Measurements from ENCODE around the gene CABLES1.
"Not testable (repeated sequence)": the region's sequence is repeated elsewhere in the genome, so short reads cannot be mapped to it uniquely, and the experiment has no call there.

The CABLES1 gene

DNA sequence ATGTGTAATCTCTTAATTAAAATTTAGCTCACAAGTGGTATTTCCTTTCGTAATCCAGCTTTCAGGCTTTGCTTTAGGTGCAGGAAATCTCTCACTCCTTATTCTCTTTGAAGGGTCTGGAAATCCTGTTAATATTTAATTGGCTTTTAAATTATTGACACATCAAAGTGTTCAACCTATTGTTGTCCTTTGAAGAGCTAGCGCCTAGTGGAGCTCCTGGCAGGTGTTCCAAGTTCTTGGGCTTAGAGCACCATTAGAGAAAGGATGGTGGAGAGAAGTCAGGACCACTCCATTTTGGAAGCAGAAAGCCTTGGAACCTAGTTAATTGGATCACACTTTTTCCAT lies 92.4 kb downstream of the CABLES1 start:
- DNase-seq = no peak

DNA sequence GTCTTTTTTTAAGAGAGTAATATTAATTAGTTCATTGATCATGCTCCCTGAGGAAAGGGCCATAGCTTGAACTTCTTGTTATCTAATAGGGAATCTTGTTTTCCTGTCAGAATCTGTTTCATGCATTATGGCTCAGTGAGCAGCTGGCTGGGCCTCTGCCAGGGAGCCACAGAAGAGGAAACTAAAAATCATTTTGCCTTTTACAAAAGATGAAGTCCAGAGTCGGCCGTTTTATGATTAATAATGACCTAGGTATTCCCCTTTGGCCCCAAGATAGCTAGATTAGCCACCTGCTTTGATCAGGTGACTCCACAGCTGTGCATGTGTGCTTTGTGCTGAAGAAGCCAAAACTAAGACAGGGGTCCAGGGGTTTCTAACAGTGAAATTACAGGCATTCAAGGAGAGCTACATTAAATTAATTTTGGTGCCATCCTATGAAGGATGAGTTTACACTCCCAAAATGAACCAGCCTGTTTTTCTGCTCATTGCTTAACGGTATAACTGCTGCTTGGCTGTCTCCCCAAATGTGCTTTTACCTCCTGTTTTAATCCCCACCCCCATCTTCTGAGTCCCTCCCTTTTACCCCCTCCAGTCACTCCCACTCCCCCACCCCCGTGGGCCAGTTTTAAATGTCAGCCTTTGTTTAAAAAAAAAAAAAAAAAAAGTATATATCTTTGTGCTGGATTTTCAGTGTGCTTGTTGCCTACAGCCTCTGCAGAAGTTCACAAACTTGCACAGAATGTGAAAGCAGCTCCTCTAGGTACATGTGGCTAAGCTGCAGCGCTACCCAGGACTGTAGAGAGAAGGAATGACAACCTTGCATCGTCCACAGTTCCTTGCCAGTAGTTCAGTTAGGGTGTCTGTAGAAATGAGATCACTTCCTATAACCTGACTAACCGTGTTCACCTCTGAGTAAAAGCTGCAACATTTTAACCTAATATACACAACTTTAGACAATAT lies 93.1 kb downstream of the CABLES1 start:
- DNase-seq = peak; percentile 46

DNA sequence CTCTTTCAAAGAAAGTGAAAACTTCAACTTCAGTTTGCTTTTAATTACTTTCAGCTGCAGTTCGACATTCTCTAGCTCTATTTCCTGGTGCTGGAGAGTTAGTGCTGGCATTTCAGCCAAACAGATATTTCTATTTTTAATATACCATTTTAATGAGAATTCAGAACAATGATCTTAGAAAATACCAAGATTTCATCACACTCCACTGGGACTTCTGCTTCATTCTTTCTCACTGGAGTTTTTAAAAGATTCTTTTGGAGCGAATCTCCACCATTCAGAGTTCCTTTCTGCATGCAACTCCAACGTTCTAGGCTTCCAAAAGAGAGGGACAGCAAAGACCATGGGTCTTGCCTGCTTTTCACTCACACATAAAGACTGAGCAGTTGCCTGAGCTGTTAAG lies 94.2 kb downstream of the CABLES1 start:
- DNase-seq = peak; percentile 55

DNA sequence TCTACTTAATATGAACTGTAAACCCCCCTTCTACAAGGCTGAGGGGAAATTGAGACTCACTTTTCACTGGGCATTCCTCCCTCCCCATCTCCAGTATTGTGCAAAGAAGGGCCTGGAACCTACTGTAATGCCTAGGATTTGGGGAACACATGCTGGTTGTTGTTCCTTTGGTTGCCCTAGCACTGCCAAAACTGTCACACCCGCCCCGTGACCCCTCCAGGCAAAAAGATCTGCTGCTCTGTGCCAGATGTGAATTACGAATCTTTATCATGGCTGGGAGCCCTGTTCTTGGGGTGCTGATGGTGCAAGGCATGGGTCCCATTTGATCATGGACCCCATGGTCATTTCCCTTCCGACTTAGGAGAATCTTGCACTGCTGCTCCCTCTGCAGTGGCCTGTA lies 95.4 kb downstream of the CABLES1 start:
- no peak for DNase-seq

DNA sequence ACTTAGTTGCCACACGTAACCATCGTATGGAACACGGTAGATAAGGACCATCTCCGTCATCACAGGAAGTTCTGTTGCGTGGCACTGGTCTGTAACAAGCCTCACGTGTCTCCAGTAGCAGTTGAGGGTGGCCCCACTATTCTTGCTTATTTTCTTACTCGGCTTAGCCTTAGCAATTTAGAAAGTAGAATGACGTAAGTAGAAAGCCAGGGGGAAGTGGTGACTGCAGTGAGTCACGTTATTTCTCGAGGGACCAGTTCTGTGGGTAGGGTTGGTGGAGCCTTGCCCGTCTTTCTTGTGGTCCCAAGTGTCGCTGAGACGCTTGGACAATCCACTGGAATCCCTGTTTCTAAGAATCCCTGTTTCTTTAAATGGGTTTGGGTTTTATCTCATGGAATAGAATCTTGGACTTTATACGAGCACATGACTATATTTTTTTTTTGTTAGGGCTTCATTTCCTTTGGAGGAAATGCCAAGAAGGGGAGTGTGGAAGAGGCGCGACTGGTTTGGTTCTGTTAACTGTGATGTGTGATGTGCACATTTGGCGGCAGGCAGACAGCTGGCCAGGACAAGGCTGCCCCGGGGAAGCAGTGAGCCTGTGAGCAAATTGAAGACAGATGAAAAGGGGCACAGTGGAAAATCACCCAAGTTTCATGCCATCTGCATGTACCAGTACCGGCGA lies 96.2 kb downstream of the CABLES1 start:
- peak; percentile 99 for DNase-seq

DNA sequence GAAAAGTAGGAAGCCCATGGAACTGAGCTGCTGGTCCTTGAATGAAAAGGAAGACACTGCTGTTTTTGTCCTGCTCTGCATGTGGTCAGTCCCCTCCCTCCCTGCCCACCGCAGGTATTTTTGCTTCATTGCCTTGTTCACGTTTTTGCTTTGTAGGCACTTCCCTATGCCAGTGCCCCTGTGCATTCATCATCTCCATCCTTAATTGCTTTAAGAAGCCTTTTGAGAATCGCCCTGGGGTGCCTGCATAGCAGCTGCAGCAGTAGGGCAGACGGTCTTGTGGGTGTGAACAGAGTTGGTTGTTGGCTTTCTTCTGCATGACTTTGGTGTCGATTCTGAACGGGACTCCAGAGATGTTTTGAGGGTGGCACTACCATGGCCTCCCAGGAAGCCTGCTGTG lies 97.0 kb downstream of the CABLES1 start:
- DNase-seq = no peak

DNA sequence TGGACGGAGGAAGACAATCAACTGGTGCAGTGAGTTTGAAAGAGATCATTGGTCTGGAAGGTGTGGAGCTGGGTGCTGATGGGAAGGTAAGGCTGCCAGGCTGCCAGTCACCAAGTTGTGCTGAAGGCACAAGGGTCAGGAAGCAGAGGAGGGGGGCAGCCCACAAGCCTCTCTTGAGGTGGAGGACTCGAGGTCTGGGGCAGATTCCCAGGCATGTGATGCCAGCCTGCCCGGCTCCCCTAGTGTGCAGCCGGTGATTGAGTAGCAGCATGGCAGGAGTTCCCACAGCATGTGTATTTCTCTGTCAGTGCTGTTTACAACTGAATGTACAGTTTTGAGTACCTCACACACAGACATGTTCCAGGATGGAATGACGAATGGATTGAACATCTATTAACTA lies 99.3 kb downstream of the CABLES1 start:
- no peak for DNase-seq

DNA sequence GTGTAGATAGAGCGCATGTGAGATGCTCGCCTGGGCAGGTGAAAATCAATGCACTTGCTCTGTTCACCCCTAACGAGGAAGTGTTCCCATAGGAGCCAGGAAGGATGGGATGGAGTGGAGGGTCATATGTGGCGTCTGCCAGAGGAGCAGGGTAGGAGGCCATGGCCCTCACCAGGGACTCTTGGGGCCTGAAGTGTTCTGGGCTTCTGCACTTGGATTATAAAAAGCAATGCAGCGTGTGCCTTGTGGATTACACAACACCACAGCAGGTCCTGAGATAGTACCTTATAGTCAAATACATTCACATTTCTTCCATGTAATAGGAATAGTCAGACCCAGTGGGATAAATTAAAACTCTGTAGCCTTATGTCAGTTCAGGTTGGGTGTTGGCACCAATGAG lies 100.1 kb downstream of the CABLES1 start:
- no peak for DNase-seq

DNA sequence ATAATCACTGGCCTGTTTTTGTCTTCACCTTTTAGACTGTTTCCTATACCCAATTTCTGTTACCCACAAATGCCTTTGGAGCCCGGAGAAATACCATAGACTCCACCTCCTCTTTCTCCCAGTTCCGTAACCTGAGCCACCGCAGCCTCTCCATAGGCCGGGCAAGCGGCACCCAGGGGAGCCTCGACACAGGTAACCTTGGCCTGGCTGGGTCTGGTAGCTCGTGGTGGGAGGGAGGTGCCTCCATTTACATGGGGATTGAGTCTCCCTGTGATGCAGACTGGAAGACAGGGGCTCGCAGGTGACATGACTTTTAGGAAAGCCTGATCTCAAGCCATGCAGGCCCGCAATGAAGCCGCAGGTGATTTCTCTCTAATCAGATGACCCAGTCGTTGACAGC lies 100.6 kb downstream of the CABLES1 start:
- DNase-seq = no peak

DNA sequence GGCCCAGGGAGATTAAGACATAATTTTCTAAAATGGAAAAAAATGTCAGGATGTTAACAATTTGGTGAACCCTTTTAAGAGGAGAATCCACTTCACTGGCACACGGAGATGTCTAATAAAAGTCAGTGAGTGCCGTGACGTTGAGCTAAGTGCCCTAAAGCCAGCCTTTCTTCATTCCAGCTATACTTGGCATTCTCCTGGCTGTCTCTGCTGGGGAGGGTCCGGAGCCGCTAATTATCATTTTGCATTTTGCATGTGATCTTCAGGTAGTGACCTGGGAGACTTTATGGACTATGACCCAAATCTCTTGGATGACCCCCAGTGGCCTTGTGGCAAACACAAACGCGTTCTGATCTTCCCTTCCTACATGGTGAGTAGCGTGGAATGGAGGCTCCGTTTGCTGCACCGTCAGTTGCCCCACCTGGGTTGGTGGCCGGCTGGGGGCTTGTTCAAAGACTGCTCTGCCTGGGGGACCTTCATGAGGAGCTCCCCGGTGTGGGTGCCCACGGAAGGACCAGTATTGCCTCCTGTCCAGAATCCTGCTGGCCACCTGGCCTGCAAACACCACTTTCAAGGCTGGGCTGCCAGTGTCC lies 101.7 kb downstream of the CABLES1 start:
- no peak for DNase-seq

DNA sequence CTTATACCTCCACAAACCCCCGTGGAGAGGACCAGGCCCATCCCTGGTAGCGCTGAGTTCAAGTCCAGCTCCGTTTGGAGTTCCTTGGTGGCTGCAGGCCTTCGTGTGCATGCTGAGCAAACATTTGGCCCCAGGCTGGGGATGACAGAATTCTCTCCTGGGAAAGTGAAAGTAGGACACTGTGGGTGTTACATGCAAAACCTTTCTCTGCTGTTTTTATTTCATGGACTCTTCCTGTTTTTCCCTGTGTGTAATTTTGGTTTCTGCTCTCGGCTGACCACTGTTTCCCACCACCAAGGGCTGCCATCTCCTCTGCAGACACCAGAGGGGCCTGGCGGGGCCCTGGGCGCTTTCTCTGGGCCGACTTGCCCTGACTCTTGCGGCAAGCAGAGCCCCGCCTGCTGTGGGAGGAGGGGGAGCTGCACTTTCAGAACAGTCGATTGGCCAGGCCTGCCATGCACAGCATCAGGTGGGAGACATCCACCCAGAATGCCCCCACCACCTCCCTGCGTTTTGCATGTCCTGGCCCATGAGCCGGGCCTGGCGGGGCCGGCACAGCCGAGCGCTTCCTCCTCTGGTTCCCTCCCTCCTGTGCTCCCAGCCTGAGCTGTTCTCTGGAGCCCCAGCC lies 102.4 kb downstream of the CABLES1 start:
- peak; percentile 55 for DNase-seq

DNA sequence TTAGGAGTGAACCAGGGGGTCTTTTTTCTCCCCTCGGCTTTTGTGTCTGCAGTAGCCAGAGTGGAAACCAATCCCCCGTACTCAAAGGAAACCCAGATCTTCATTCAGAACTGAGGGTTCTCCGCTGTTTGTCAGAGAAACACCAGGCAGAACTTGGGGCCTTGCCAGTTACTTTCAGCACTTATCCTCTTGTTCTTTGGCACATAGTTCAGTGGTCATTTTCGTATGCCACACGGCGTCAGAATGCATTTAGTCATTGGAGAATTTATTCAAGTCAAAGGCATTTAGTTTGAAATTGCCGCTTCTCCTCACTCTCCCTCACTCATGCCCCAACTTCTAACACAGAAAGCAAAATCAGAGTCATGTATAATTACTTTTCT lies 102.9 kb downstream of the CABLES1 start:
- DNase-seq = peak; percentile 53

DNA sequence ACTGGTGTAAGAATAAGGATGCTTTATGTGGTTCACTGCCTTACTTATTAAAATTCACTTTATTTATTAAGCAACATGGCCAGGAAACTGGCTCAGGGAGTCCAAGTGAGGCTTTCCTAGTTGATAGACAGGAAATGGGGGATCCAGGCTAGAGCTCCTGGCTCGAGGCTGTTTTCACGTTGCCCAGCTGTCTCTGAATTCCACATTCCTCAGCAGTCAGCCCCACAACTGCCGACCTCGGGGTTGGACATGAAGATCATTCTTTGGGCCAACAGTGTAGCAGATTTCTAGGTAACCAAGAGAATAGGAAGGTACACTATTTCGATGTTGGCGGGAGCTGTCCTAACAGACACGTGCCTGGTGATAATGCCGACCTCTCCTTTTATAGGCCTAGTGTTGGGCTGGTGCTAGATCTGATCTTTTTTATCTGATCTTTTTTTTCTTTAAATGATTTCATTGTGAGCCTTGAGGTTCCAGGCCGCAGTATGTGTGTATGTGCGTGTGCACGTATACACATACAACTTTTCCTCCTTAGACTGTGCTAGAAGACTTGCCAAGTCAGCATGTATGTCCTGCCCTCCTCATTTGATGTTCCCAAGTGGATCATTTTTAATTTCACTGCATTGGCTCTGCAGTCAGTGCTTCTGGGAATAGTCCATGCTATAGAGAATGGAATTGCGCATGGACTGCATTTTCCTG lies 103.5 kb downstream of the CABLES1 start:
- DNase-seq = no peak

DNA sequence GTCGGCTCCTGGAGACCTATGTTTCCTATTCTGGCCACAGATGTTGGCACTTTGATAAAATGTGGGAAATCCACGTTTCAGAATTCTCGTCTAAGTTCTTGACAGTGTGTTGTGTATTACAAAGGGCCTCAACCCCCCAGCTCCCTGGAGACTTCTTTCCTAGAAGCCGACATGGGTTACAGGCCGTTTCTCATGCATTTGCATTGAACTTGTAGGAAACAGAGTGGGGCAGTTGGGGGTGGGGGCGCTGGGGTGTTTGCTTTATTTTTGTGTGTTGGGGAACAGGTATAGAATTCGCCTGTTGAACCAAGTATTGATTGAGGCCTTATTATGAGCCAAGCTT lies 104.0 kb downstream of the CABLES1 start:
- no peak for DNase-seq

DNA sequence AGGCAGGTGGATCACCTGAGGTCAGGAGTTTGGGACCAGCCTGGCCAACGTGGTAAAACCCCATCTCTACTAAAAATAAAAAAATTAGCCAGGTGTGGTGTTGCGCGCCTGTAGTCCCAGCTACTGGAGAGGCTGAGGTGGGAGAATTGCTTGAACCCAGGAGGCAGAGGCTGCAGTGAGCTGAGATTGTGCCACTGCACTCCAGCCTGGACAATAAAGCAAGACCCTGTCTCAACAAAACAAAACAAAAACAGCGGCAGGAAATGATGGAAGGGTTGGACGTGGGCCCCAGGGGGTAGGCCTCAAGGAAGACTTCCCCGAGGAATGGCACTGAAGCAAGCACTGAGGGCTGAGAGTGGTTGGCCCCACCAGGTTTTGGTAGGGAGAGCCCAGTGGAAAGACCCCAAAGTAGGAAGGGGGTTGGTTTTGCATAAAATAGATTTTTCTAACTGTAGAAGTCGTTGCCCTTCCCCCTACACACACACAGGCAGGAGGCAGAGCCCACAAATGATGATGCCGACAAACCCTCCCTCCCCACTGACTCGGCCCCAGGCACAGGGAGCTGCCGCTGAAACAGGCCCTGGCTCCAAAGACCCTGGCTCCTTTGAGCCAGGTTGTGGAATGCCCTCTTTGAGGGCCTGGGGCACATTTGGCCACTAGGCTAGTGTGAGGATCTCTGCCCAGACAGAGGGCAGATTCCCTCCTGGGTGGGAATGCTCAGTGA lies 104.8 kb downstream of the CABLES1 start:
- no peak for DNase-seq

DNA sequence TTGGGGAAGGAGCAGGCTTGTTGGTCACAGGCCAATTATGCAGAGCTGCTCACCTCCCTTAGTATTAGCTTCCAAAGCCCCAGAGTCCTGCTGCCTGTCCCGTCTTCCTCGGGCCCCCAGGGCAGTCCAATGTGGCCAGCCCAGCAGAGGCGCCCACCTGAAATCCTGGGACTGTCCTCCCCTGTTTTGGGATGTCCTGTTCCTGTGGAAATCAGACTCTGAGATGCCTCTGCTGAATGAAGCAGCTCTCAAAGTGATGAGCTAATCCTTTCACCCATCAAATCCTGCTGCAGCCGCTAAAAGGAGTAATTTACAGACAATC lies 105.3 kb downstream of the CABLES1 start:
- no peak for DNase-seq

DNA sequence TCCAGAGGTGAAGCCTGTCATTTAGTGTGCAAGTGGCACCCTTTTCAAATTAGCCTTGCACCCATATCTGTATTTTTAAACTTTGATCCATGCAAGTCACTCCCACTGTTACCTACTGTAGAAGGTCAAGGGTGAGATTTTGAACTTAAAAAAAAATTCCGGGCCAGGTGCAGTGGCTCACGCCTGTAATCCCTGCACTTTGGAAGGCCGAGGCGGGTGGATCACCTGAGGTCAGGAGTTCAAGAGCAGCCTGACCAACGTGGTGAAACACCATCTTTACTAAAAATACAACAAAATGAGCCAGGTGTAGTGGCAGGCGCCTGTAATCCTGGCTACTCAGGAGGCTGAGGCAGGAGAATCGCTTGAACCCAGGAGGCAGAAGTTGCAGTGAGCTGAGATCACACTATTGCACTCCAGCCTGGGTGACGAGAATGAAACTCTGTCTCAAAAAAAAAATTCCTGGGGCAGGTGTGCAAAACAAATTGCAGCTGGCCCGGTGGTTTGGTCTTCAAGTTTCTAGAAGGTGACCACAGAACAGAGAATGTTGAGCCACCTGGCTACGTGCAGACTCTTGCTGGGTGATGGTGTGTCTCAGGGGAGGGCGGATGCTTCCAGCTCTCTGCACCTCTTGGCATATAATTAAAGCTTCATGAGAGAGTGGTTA lies 106.7 kb downstream of the CABLES1 start:
- not testable (repeated sequence) for DNase-seq

DNA sequence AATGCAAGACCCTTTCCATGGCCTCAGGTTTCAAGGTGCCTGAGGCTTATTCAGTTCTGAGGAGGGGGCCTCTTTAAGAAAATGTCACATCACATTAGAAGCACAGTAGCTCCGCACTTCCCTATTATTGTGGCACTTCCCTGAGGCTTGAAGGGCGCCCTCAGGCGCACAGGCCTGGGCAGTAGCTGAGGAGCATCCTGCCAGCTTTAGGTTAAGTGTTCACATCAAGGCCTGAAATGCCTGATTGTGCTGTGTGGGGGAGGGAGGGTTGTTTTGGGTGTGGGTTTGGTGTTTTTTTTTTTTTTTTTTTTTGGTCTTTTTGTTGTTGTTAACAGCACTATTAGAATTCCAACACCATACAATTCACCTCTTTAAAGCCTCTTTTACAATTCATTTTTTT lies 107.9 kb downstream of the CABLES1 start:
- no peak for DNase-seq

DNA sequence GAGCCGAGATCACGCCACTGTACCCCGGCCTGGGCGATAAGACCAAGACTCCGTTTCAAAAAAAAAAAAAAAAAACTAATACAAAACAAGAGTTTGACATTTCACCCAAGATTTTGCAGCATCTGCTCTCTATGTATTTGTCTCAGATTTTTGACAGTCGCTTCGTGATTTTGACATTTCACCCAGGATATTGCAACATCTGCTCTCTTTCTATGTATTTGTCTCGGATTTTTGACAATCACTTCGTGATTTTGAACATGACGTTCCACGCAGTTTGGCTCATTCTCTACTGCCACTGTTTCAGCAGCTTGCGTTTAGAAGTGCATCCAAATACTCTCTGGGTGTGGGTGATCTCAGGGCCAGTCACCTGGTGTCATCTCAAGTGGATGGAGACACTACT lies 108.5 kb downstream of the CABLES1 start:
- DNase-seq = no peak

DNA sequence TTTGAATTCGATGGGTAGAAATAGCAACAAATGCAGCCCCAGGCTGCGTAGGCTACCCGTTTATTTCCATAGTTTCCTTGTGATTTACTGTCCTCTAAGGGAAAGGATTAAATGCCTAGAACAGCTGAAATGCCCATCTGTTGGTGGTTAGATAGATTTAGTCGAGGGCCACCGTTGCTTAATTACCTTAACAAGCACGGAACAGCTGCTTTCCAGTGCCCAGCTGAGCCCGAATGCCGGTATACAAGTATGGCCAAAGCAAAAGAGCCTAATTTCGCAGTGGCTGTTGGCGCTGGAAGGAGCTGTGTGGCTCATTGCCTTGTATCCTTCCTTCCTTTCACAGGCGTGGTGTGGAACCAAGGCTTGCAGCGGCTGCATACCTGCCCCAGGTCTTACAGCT lies 109.1 kb downstream of the CABLES1 start:
- DNase-seq = no peak

DNA sequence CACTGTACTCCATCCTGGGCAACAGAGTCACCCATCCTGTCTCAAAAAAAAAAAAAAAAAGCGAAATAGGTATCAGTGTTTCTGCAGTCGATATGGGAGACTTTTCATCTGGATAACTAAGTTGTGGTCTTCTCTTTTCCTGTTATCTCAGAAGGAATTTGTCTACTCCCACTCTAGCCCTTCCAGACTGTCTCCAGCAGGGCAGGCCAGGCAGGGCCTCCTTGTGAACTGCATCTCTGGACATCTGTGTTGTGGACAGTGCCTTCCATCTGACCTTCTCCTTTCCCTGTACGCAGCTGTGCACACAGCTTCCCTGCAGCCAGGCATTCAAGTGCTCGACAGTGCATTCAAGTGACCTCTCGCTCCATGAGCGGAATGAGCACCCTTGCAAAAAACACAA lies 110.2 kb downstream of the CABLES1 start:
- no peak for DNase-seq

DNA sequence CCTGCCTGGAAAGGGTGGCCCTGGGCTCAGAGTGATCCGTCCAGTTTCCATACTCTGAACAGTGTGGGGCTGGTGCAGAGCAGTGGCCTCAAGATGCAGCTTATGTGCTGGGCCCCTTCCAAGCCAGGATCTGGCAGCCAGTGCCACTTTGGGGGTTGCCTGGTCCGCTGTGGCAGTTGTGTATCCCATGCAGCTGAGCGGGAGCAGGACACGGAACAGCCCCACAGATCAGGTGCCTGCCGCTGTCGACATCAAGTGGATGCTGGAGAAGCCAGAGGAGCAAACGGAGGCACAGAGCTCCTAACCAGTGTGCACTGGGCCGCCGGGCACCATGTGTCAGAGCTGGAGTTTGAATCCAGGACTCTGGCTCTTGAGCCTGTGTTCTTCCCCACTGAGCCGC lies 112.0 kb downstream of the CABLES1 start:
- DNase-seq = no peak

All from fibroblast of skin of back (primary cell).